ENCODE measurements around the gene GNG5. TPM values are rescaled to one million over a fixed set of nuclear protein-coding genes. Genes with fewer than 3 reads are reported as not detected.

The GNG5 gene
- total and polyA plus RNA-seq, 2 donors, result 27.1 to 121 TPM

GRCh38 chr1:84505493-84506001 is 834 bp downstream of the GNG5 start:
- H3K4me1 ChIP-seq (ENCODE audit: insufficient read depth), result no peaks in the 10 kb centered on the region
- under 1% methylated on average over 47 of the region's 47 CpGs for WGBS
- H3K27ac ChIP-seq (ENCODE audit: low read depth), result peak overlapping the region; percentile 97
- peak overlapping the region; percentile 75 for H3K4me3 ChIP-seq (ENCODE audit: low read depth, low read length)
- peaks cover 1% of the 10 kb centered on the region for H3K36me3 ChIP-seq (ENCODE audit: insufficient read depth)
- DNase-seq (ENCODE audit: extremely low spot score), result no peak

GRCh38 chr1:84504580-84505492 is 1.5 kb downstream of the GNG5 start:
- Histone ChIP-seq H3K27ac (ENCODE audit: low read depth) (no peak overlapping the region), H3K4me3 (ENCODE audit: low read depth, low read length) (peak overlapping the region; percentile 75), H3K4me1 (ENCODE audit: insufficient read depth) (no peaks in the 10 kb centered on the region), H3K36me3 (ENCODE audit: insufficient read depth) (peaks cover 1% of the 10 kb centered on the region)
- DNase-seq (ENCODE audit: extremely low spot score), result peak; percentile 8
- WGBS, result 6% methylated on average over 17 of the region's 17 CpGs

- Histone ChIP-seq H3K4me1 (ENCODE audit: insufficient read depth) (no peaks in the 10 kb centered on the region), H3K4me3 (ENCODE audit: low read depth, low read length) (no peak overlapping the region), H3K27ac (ENCODE audit: low read depth) (no peak overlapping the region), H3K36me3 (ENCODE audit: insufficient read depth) (peaks cover 1% of the 10 kb centered on the region)
- DNase-seq (ENCODE audit: extremely low spot score), result no peak
- whole genome bisulfite sequencing, result 68% methylated on average over 5 of the region's 5 CpGs
These were observed 3.5 kb downstream of the GNG5 start for GRCh38 chr1:84502927-84503326.

GRCh38 chr1:84497631-84498275 is 8.6 kb downstream of the GNG5 start:
- no peak overlapping the region for H3K27ac ChIP-seq (ENCODE audit: low read depth)
- DNase-seq (ENCODE audit: extremely low spot score), result no peak
- no peak overlapping the region for H3K4me3 ChIP-seq (ENCODE audit: low read depth, low read length)
- peaks cover 3% of the 10 kb centered on the region for H3K36me3 ChIP-seq (ENCODE audit: insufficient read depth)
- WGBS, result 38% methylated on average over 2 of the region's 2 CpGs
- H3K4me1 ChIP-seq (ENCODE audit: insufficient read depth), result peaks cover 1% of the 10 kb centered on the region

- H3K4me1 ChIP-seq (ENCODE audit: insufficient read depth), result peaks cover 1% of the 10 kb centered on the region
- no peak for DNase-seq (ENCODE audit: extremely low spot score)
- no peak overlapping the region for H3K27ac ChIP-seq (ENCODE audit: low read depth)
- WGBS, result 89% methylated on average over 3 of the region's 3 CpGs
- H3K36me3 ChIP-seq (ENCODE audit: insufficient read depth), result peaks cover 2% of the 10 kb centered on the region
- no peak overlapping the region for H3K4me3 ChIP-seq (ENCODE audit: low read depth, low read length)
These were observed 9.9 kb downstream of the GNG5 start for GRCh38 chr1:84496498-84496897.

- Histone ChIP-seq H3K4me3 (ENCODE audit: low read depth, low read length) (no peak overlapping the region), H3K4me1 (ENCODE audit: insufficient read depth) (peaks cover 1% of the 10 kb centered on the region), H3K36me3 (ENCODE audit: insufficient read depth) (peaks cover 5% of the 10 kb centered on the region), H3K27ac (ENCODE audit: low read depth) (no peak overlapping the region)
- 86% methylated on average over 1 of the region's 1 CpG for WGBS
- no peak for DNase-seq (ENCODE audit: extremely low spot score)
These were observed 12.6 kb downstream of the GNG5 start for GRCh38 chr1:84493747-84494146.

- DNase-seq (ENCODE audit: extremely low spot score), result no peak
- Histone ChIP-seq H3K36me3 (ENCODE audit: insufficient read depth) (peaks cover 5% of the 10 kb centered on the region), H3K4me3 (ENCODE audit: low read depth, low read length) (no peak overlapping the region), H3K27ac (ENCODE audit: low read depth) (no peak overlapping the region), H3K4me1 (ENCODE audit: insufficient read depth) (no peaks in the 10 kb centered on the region)
- 33% methylated on average over 1 of the region's 1 CpG for WGBS
These were observed 13.7 kb downstream of the GNG5 start for GRCh38 chr1:84492726-84493125.

- WGBS, result 94% methylated on average over 2 of the region's 2 CpGs
- H3K27ac ChIP-seq (ENCODE audit: low read depth), result no peak overlapping the region
- DNase-seq (ENCODE audit: extremely low spot score), result no peak
- no peak overlapping the region for H3K4me3 ChIP-seq (ENCODE audit: low read depth, low read length)
- H3K4me1 ChIP-seq (ENCODE audit: insufficient read depth), result no peaks in the 10 kb centered on the region
- H3K36me3 ChIP-seq (ENCODE audit: insufficient read depth), result peaks cover 7% of the 10 kb centered on the region
These were observed 16.6 kb downstream of the GNG5 start for GRCh38 chr1:84489766-84490165.

- H3K36me3 ChIP-seq (ENCODE audit: insufficient read depth), result peaks cover 7% of the 10 kb centered on the region
- no peak overlapping the region for H3K27ac ChIP-seq (ENCODE audit: low read depth)
- H3K4me1 ChIP-seq (ENCODE audit: insufficient read depth), result no peaks in the 10 kb centered on the region
- DNase-seq (ENCODE audit: extremely low spot score), result no peak
- WGBS, result 91% methylated on average over 3 of the region's 3 CpGs
- H3K4me3 ChIP-seq (ENCODE audit: low read depth, low read length), result no peak overlapping the region
These were observed 18.3 kb downstream of the GNG5 start for GRCh38 chr1:84488107-84488506.

GRCh38 chr1:84481317-84481716 is 25.1 kb downstream of the GNG5 start:
- Histone ChIP-seq H3K4me1 (ENCODE audit: insufficient read depth) (no peaks in the 10 kb centered on the region), H3K27ac (ENCODE audit: low read depth) (no peak overlapping the region), H3K4me3 (ENCODE audit: low read depth, low read length) (no peak overlapping the region), H3K36me3 (ENCODE audit: insufficient read depth) (peaks cover 2% of the 10 kb centered on the region)
- 89% methylated on average over 2 of the region's 2 CpGs for WGBS
- no peak for DNase-seq (ENCODE audit: extremely low spot score)

GRCh38 chr1:84480650-84481049 is 25.7 kb downstream of the GNG5 start:
- H3K4me1 ChIP-seq (ENCODE audit: insufficient read depth), result no peaks in the 10 kb centered on the region
- DNase-seq (ENCODE audit: extremely low spot score), result no peak
- no peak overlapping the region for H3K27ac ChIP-seq (ENCODE audit: low read depth)
- no peak overlapping the region for H3K4me3 ChIP-seq (ENCODE audit: low read depth, low read length)
- H3K36me3 ChIP-seq (ENCODE audit: insufficient read depth), result peaks cover 2% of the 10 kb centered on the region
- 87% methylated on average over 4 of the region's 4 CpGs for WGBS

- Histone ChIP-seq H3K4me1 (ENCODE audit: insufficient read depth) (no peaks in the 10 kb centered on the region), H3K27ac (ENCODE audit: low read depth) (no peak overlapping the region), H3K36me3 (ENCODE audit: insufficient read depth) (no peaks in the 10 kb centered on the region), H3K4me3 (ENCODE audit: low read depth, low read length) (peak overlapping the region; percentile 75)
- 5% methylated on average over 9 of the region's 9 CpGs for WGBS
- no peak for DNase-seq (ENCODE audit: extremely low spot score)
These were observed 26.4 kb downstream of the GNG5 start for GRCh38 chr1:84479998-84480397.

- 4% methylated on average over 51 of the region's 51 CpGs for WGBS
- peak; percentile 82 for DNase-seq (ENCODE audit: extremely low spot score)
These were observed 27.2 kb downstream of the GNG5 start, which contains the start of gene RPF1 for GRCh38 chr1:84478876-84479868. Gene RPF1 (plus strand): TSS chr1:84479266. CDS start chr1:84479282, 16 bp downstream.

More at GRCh38 chr1:84478876-84479868, 27.2 kb downstream of the GNG5 start, which contains the start of gene RPF1:
- Histone ChIP-seq H3K4me1 (ENCODE audit: insufficient read depth) (no peaks in the 10 kb centered on the region), H3K4me3 (ENCODE audit: low read depth, low read length) (peak within 1 kb of the TSS; percentile 75), H3K36me3 (ENCODE audit: insufficient read depth) (no peaks in the 10 kb centered on the region), H3K27ac (ENCODE audit: low read depth) (peak within 1 kb of the TSS; percentile 82)
